ENCODE results near the gene UGT1A10.

UGT1A10 gene

GRCh38 chr2:233822101-233822771 lies 186.0 kb downstream of the UGT1A10 start:
- DNase-seq (ENCODE audit: low read depth in 2 of 2): no peak
